PC-3 (cell line): ENCODE data around the gene TSPAN17. TPM values are rescaled to one million over a fixed set of nuclear protein-coding genes. Genes with fewer than 3 reads are reported as not detected.

Source experiments
- ATAC-seq: fragments of 200-7000 bp; cut with Tn5 transposase; 2 replicates; pipeline ENCODE4 v1.9.1; 2020; ENCODE audit warnings: mild to moderate bottlenecking, moderate library complexity
- BruUV-seq: library from RNA; stranded (reverse); fragments of 400-500 nt; replicated peaks from 2 replicates; lab custom pipeline; 2021; lab: Mats Ljungman, UMichigan
- CTCF ChIA-PET: fragments of 300-600 bp; sonication (Branson Sonifier 250); formaldehyde crosslinking; loops from one replicate; lab custom pipeline; 2022; ENCODE audit warnings: antibody characterized with exemption; lab: Charles Lee
- POLR2A ChIA-PET: fragments of 300-600 bp; sonication (Branson Sonifier 250); formaldehyde crosslinking; loops from one replicate; lab custom pipeline; 2022; ENCODE audit warnings: antibody characterized with exemption; ENCODE audit not compliant: unreplicated experiment; lab: Charles Lee
- DNase-seq: peaks from one replicate; pipeline ENCODE4 v3.0.0-alpha.2; 2015
- H2AFZ ChIP-seq: fragments of 300-600 bp; sonication (generic); 2 replicates; pipeline ENCODE4 v1.6.0; 2016; ENCODE audit warnings: antibody characterized with exemption, low read length
- H3F3A ChIP-seq: fragments of 300-600 bp; sonication (generic); one replicate; pipeline ENCODE4 v1.6.0; 2017; ENCODE audit warnings: antibody characterized with exemption, low read length, control low read depth, mild to moderate bottlenecking; ENCODE audit not compliant: unreplicated experiment
- H3K27ac ChIP-seq: fragments of 300-600 bp; sonication (generic); 2 replicates; pipeline ENCODE4 v1.5.1; 2016; ENCODE audit warnings: mild to moderate bottlenecking, low read length
- H3K27me3 ChIP-seq: fragments of 300-600 bp; sonication (generic); 2 replicates; pipeline ENCODE4 v1.6.1; 2016; ENCODE audit warnings: low read length, mixed read lengths
- H3K36me3 ChIP-seq: fragments of 300-600 bp; sonication (generic); 2 replicates; pipeline ENCODE4 v1.6.1; 2016; ENCODE audit warnings: low read depth, mixed run types, low read length, mixed read lengths
- H3K4me1 ChIP-seq: fragments of 300-600 bp; sonication (generic); 2 replicates; pipeline ENCODE4 v1.5.1; 2016; ENCODE audit warnings: low read length; ENCODE audit not compliant: insufficient read depth
- H3K4me2 ChIP-seq: fragments of 300-600 bp; sonication (generic); 2 replicates; pipeline ENCODE4 v1.6.0; 2016; ENCODE audit warnings: low read length
- H3K4me3 ChIP-seq: fragments of 300-600 bp; sonication (generic); 2 replicates; pipeline ENCODE4 v1.5.1; 2016; ENCODE audit warnings: mild to moderate bottlenecking, low read length, mixed read lengths
- H3K79me2 ChIP-seq: fragments of 300-600 bp; sonication (generic); 2 replicates; pipeline ENCODE4 v1.6.1; 2017; ENCODE audit warnings: low read length, mixed read lengths
- H3K9ac ChIP-seq: fragments of 300-600 bp; sonication (generic); 2 replicates; pipeline ENCODE4 v1.6.0; 2016; ENCODE audit warnings: mild to moderate bottlenecking, low read length
- H3K9me2 ChIP-seq: fragments of 300-600 bp; sonication (generic); replicated peaks from 2 replicates; pipeline ENCODE4 v1.6.1; 2016; ENCODE audit warnings: mixed run types, low read length, mixed read lengths
- H3K9me3 ChIP-seq: fragments of 300-600 bp; sonication (generic); 2 replicates; pipeline ENCODE4 v1.6.1; 2016; ENCODE audit warnings: low read length, mixed read lengths
- H4K20me1 ChIP-seq: fragments of 300-600 bp; sonication (generic); 2 replicates; pipeline ENCODE4 v1.6.1; 2016; ENCODE audit warnings: low read length, mixed read lengths
- EZH2 ChIP-seq: fragments of 300-600 bp; sonication (generic); IDR thresholded peaks from one replicate; pipeline ENCODE4 v1.6.1; 2017; ENCODE audit warnings: antibody characterized with exemption, mild to moderate bottlenecking, low read length; ENCODE audit not compliant: unreplicated experiment
- EZH2phosphoT487 ChIP-seq: fragments of 300-600 bp; sonication (generic); IDR thresholded peaks from 2 replicates; pipeline ENCODE4 v1.6.1; 2018; ENCODE audit warnings: mild to moderate bottlenecking, antibody characterized with exemption, low read length, borderline replicate concordance
- intact Hi-C: fragments of 100-400 bp; cut with micrococcal nuclease; formaldehyde crosslinking; loops from 2 replicates; pipeline ENCODE4 v1.9.0; 2023
- total RNA-seq: library from RNA; depleted of rRNA; stranded (reverse); fragments of >200 nt; gene quantifications from 2 replicates; pipeline ENCODE4 v1.2.3, GENCODE V29; 2014
- TF ChIP-seq, protein P1 (sequence below): fragments of 300-600 bp; sonication (generic); conservative IDR thresholded peaks from 2 replicates; pipeline ENCODE4 v1.5.1; 2017; ENCODE audit warnings: antibody characterized with exemption, low read depth, mild to moderate bottlenecking, low read length

TSPAN17 gene
- total RNA-seq, 1 experiment from 2014 or later = 47.3 TPM

DNA sequence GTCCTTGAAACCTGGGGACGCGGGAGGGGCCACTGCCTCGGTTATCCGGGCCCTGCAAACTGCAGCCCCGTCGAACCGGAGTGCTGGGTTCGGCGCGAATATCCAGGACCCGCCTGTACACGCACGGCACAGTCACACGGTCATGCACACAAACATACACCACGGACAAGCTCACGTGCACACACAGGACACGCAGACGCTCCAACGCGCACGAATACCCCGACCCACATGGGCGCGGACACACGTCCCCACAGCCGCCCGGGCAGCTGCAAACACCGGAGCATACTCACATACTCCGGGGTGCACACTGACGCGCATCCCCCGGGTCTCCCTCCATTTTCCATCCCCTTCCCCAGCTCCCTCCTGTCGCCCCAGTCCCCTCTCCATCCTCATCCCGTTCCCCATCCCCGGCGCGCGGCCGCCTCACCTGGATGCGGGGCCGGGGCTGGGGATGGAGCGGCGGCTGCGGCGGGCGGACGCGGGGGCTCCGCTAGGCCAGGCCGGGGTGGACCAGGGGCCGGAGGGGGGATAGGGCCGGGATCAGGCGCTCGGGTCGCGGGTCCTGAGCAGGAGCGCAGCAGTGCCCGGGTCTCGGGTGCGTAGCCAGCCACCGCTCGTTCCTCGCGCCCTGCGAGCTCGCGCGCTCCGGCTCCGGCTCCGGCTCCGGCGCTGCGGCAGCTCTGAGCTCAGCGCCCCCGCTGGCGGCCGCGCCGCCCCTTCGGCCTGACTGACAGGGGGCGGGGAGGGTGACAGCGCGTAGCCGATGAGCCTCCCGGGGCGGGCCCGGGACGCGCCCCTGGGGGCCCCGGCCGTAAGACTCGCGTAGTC lies 17.2 kb upstream of the TSPAN17 start, which contains the start of the genes EIF4E1B and SNCB:
Gene EIF4E1B (plus strand): TSS at position 823 of the 828 bp plus-strand sequence. CDS start 12,113 bp downstream, outside the sequence.
Gene SNCB (minus strand): TSS at position 682 of the 828 bp plus-strand sequence. CDS start 880 bp downstream, outside the sequence.
- Histone ChIP-seq H3K27me3 (peaks cover 18% of the 10 kb centered on the region; the same call in 1 of the 2 replicates), H3K9me2 (no peaks in the 10 kb centered on the region), H3K4me3 (peak within 1 kb of the TSS; percentile 66), H3K9ac (no peak within 1 kb of the TSS), H3K4me2 (peak within 1 kb of the TSS; percentile 82), H3K27ac (no peak within 1 kb of the TSS), H3K9me3 (no peaks in the 10 kb centered on the region), H3K4me1 (peaks cover 42% of the 10 kb centered on the region), H3K79me2 (no peaks in the 10 kb centered on the region), H4K20me1 (no peaks in the 10 kb centered on the region), H2AFZ (peak within 1 kb of the TSS; percentile 69), H3K36me3 (no peaks in the 10 kb centered on the region), H3F3A (no peaks in the 10 kb centered on the region)
- ATAC-seq (peak; percentile 76), DNase-seq (peak; percentile 65)
- TF ChIP-seq EZH2 = peak; percentile 45
- TF ChIP-seq EZH2phosphoT487 = no peak
- TF ChIP-seq, protein P1, sequence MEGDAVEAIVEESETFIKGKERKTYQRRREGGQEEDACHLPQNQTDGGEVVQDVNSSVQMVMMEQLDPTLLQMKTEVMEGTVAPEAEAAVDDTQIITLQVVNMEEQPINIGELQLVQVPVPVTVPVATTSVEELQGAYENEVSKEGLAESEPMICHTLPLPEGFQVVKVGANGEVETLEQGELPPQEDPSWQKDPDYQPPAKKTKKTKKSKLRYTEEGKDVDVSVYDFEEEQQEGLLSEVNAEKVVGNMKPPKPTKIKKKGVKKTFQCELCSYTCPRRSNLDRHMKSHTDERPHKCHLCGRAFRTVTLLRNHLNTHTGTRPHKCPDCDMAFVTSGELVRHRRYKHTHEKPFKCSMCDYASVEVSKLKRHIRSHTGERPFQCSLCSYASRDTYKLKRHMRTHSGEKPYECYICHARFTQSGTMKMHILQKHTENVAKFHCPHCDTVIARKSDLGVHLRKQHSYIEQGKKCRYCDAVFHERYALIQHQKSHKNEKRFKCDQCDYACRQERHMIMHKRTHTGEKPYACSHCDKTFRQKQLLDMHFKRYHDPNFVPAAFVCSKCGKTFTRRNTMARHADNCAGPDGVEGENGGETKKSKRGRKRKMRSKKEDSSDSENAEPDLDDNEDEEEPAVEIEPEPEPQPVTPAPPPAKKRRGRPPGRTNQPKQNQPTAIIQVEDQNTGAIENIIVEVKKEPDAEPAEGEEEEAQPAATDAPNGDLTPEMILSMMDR = 0 out of 2 replicates have a peak, but pooled peaks have one; percentile 14
- BruUV-seq = no TSS peak
- ChIA-PET CTCF (interaction anchor here (1.0 to 1.3 kb wide), 2 partner anchors 15 to 17 kb away, joined by 3 to 5 read pairs; partner anchors contain the start of gene TSPAN17), POLR2A (interaction anchor here (0.6 kb wide), 1 partner anchor 25 kb away, joined by 8 read pairs; no protein-coding TSS in a partner anchor)
- intact Hi-C loops = no loop called here

DNA sequence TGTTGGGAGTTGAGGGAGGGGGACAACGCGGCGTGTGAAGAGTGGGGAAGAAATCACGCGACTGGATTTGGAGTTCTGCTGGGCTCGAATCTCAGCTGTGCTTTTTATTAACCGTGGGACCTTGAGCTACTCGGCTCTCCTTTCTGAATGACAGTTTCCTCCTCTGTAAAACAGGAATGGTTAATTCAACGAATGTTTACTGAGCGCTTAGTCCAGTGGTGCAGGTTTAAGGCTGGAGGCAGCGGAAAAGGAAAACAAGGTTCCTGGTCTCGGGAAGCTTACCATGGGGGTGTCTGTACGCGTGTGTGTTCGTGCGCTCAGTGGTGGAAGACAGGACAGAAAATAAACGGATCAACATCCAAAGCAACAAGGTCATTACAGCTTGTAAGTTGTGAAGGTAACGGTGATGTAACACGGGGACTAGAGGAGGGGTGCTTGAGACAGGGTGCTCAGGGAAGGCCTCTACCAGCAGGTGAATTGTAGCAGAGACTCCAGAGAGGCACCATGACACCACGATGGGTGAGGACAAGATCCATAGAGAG lies 16.5 kb upstream of the TSPAN17 start:
- H4K20me1 ChIP-seq = no peaks in the 10 kb centered on the region
- H3F3A ChIP-seq = no peaks in the 10 kb centered on the region
- no peak overlapping the region for H3K27ac ChIP-seq
- H3K9me2 ChIP-seq = no peaks in the 10 kb centered on the region
- no peak for DNase-seq
- H2AFZ ChIP-seq = peak overlapping the region; percentile 69
- TF ChIP-seq EZH2phosphoT487 = no peak
- no peak for TF ChIP-seq EZH2
- no peaks in the 10 kb centered on the region for H3K79me2 ChIP-seq
- peak overlapping the region; percentile 66 for H3K4me3 ChIP-seq
- intact Hi-C loops = no loop called here
- BruUV-seq = no TSS peak
- H3K9me3 ChIP-seq = no peaks in the 10 kb centered on the region
- no peaks in the 10 kb centered on the region for H3K36me3 ChIP-seq
- ChIA-PET POLR2A (no interaction called here), CTCF (interaction anchor here (1.0 to 1.3 kb wide), 2 partner anchors 16 kb away, joined by 3 to 5 read pairs; partner anchors contain the start of gene TSPAN17)
- peak overlapping the region; percentile 82 for H3K4me2 ChIP-seq
- H3K9ac ChIP-seq = no peak overlapping the region
- H3K4me1 ChIP-seq = peaks cover 35% of the 10 kb centered on the region
- ATAC-seq = peak; percentile 3; the same call in 1 of the 2 replicates
- H3K27me3 ChIP-seq = peaks cover 18% of the 10 kb centered on the region; the same call in 1 of the 2 replicates
